K562 (cell line): Measurements from ENCODE around the gene POLR2H. TPM values are rescaled to one million over a fixed set of nuclear protein-coding genes. Genes with fewer than 3 reads are reported as not detected.

Source experiments
- CBX3 ChIP-seq, 2 experiments: IDR thresholded peaks; 1 replicate in 1 of 2; 2 replicates in 1 of 2; pipeline ENCODE4 v1.6.1; 2012; ENCODE audit warnings: inconsistent platforms in 2 of 2, low read length in 2 of 2, borderline replicate concordance in 1 of 2, control low read depth in 1 of 2
- HEY1 ChIP-seq: fragments of 250-450 bp; sonication (Bioruptor Pico); IDR thresholded peaks from 2 replicates; pipeline ENCODE4 v1.5.0; 2020; ENCODE audit warnings: mild to moderate bottlenecking, moderate library complexity, borderline replicate concordance
- HOXB6 ChIP-seq: fragments of 250-450 bp; sonication (Bioruptor Pico); IDR thresholded peaks from 2 replicates; pipeline ENCODE4 v1.5.1; 2022; ENCODE audit warnings: mild to moderate bottlenecking, borderline replicate concordance
- NCOR1 ChIP-seq: fragments of 450-650 bp; IDR thresholded peaks from 2 replicates; pipeline ENCODE4 v1.6.1; 2016; ENCODE audit warnings: mild to moderate bottlenecking, moderate library complexity
- PCBP1 ChIP-seq: fragments of 200-400 bp; formaldehyde crosslinking; IDR thresholded peaks from 2 replicates; pipeline ENCODE4 v1.6.1; 2018; ENCODE audit warnings: mild to moderate bottlenecking, low read depth, low read length; ENCODE audit not compliant: poor library complexity, severe bottlenecking
- PML ChIP-seq: IDR thresholded peaks from 2 replicates; pipeline ENCODE4 v1.6.1; 2012; ENCODE audit warnings: low read length, inconsistent platforms
- RBM17 ChIP-seq: fragments of 200-400 bp; formaldehyde crosslinking; IDR thresholded peaks from 2 replicates; pipeline ENCODE4 v1.6.1; 2017; ENCODE audit warnings: low read depth, mild to moderate bottlenecking, low read length, borderline replicate concordance
- ZBTB5 ChIP-seq: fragments of 450-650 bp; IDR thresholded peaks from 2 replicates; pipeline ENCODE4 v1.6.1; 2017; ENCODE audit warnings: antibody characterized with exemption
- polyA plus RNA-seq, 8 experiments: library from polyadenylated mRNA; depleted of rRNA in 4 of 8; stranded (reverse) in 5 of 8; unstranded in 3 of 8; fragments of >200 nt; fragmentation: Nextera tagmentation in 2 of 8; fragmentation: Illumina TruSeq in 1 of 8; extraction: Ambion mirVana in 2 of 8; extraction: Trizol in 1 of 8; gene quantifications; 2 replicates each; pipeline versions ENCODE4 v1.2.1 to v1.2.3, GENCODE V29; 2011 to 2014; ENCODE audit warnings: inconsistent platforms in 1 of 8, missing spikeins in 1 of 8
- total RNA-seq, 7 experiments: library from RNA; depleted of rRNA in 6 of 7; stranded (reverse); fragments of >200 nt in 6 of 7; fragmentation: Illumina TruSeq in 2 of 7; extraction: Trizol in 2 of 7; gene quantifications; 2 replicates each; pipeline versions ENCODE4 v1.2.1 to v1.2.3, GENCODE V29; 2011 to 2021; ENCODE audit warnings: low replicate concordance in 1 of 7
- TF ChIP-seq, protein P1 (sequence below): fragments of 450-650 bp; IDR thresholded peaks from 2 replicates; pipeline ENCODE4 v1.6.1; 2016; ENCODE audit warnings: mild to moderate bottlenecking, moderate library complexity
- TF ChIP-seq, protein P2 (sequence below): sonication (generic); formaldehyde crosslinking; IDR thresholded peaks from 2 replicates; pipeline ENCODE4 v1.8.0; 2022; ENCODE audit warnings: mild to moderate bottlenecking, missing genetic modification reagents
- TF ChIP-seq, protein P3 (sequence below): fragments of 450-650 bp; IDR thresholded peaks from 2 replicates; pipeline ENCODE4 v1.6.1; 2016; ENCODE audit warnings: low read depth, mild to moderate bottlenecking, moderate library complexity

The POLR2H gene
- total and polyA plus RNA-seq, 9 of the 15 experiments (the other 6 are each of a cell fraction or from before 2014, with no cell fraction given) = 128 to 512 (median 220) TPM

DNA sequence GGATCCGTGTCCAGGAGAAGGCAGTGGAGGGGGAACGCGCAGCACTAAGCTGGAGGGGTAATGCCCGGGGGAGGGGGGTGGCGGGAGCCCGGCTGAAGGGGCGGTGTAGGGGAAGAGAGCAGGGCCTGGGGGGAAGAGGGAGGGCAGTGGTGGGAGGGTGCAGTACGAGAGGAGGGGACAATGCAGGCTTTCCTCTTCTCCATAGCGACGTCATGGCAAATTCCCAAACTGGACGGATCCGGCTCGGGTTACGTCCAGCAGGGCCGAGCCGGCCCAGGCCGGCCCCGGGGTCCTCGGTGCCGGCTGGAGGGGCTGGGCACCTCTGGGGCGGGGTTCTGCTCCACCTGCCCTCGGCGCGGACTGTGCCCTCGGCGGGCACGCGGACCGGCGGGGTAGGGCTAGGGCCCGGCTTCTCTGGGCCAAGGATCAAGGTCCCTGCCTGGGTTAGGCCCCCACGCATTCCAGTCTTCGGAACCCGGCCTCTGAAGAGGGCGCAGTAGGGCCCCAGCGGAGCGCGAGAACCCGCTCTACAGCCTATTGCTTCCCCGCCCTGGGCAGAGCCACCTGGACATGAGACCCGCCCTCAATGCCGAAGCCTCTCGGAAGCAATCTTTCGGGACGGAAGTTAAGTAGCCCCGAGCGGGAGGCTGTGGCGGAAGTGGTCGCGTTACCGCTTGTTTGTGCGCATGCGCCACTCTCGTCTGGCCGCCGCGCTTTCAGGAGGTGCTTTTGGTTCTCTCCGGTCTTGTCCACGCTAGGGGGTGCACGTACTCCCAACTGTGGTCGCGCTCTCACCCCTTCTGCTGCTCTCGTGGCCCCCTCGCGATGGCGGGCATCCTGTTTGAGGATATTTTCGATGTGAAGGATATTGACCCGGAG, 1.4 kb downstream of the POLR2H start (continued):
- TF ChIP-seq, protein P1, sequence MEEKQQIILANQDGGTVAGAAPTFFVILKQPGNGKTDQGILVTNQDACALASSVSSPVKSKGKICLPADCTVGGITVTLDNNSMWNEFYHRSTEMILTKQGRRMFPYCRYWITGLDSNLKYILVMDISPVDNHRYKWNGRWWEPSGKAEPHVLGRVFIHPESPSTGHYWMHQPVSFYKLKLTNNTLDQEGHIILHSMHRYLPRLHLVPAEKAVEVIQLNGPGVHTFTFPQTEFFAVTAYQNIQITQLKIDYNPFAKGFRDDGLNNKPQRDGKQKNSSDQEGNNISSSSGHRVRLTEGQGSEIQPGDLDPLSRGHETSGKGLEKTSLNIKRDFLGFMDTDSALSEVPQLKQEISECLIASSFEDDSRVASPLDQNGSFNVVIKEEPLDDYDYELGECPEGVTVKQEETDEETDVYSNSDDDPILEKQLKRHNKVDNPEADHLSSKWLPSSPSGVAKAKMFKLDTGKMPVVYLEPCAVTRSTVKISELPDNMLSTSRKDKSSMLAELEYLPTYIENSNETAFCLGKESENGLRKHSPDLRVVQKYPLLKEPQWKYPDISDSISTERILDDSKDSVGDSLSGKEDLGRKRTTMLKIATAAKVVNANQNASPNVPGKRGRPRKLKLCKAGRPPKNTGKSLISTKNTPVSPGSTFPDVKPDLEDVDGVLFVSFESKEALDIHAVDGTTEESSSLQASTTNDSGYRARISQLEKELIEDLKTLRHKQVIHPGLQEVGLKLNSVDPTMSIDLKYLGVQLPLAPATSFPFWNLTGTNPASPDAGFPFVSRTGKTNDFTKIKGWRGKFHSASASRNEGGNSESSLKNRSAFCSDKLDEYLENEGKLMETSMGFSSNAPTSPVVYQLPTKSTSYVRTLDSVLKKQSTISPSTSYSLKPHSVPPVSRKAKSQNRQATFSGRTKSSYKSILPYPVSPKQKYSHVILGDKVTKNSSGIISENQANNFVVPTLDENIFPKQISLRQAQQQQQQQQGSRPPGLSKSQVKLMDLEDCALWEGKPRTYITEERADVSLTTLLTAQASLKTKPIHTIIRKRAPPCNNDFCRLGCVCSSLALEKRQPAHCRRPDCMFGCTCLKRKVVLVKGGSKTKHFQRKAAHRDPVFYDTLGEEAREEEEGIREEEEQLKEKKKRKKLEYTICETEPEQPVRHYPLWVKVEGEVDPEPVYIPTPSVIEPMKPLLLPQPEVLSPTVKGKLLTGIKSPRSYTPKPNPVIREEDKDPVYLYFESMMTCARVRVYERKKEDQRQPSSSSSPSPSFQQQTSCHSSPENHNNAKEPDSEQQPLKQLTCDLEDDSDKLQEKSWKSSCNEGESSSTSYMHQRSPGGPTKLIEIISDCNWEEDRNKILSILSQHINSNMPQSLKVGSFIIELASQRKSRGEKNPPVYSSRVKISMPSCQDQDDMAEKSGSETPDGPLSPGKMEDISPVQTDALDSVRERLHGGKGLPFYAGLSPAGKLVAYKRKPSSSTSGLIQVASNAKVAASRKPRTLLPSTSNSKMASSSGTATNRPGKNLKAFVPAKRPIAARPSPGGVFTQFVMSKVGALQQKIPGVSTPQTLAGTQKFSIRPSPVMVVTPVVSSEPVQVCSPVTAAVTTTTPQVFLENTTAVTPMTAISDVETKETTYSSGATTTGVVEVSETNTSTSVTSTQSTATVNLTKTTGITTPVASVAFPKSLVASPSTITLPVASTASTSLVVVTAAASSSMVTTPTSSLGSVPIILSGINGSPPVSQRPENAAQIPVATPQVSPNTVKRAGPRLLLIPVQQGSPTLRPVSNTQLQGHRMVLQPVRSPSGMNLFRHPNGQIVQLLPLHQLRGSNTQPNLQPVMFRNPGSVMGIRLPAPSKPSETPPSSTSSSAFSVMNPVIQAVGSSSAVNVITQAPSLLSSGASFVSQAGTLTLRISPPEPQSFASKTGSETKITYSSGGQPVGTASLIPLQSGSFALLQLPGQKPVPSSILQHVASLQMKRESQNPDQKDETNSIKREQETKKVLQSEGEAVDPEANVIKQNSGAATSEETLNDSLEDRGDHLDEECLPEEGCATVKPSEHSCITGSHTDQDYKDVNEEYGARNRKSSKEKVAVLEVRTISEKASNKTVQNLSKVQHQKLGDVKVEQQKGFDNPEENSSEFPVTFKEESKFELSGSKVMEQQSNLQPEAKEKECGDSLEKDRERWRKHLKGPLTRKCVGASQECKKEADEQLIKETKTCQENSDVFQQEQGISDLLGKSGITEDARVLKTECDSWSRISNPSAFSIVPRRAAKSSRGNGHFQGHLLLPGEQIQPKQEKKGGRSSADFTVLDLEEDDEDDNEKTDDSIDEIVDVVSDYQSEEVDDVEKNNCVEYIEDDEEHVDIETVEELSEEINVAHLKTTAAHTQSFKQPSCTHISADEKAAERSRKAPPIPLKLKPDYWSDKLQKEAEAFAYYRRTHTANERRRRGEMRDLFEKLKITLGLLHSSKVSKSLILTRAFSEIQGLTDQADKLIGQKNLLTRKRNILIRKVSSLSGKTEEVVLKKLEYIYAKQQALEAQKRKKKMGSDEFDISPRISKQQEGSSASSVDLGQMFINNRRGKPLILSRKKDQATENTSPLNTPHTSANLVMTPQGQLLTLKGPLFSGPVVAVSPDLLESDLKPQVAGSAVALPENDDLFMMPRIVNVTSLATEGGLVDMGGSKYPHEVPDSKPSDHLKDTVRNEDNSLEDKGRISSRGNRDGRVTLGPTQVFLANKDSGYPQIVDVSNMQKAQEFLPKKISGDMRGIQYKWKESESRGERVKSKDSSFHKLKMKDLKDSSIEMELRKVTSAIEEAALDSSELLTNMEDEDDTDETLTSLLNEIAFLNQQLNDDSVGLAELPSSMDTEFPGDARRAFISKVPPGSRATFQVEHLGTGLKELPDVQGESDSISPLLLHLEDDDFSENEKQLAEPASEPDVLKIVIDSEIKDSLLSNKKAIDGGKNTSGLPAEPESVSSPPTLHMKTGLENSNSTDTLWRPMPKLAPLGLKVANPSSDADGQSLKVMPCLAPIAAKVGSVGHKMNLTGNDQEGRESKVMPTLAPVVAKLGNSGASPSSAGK = peak; percentile 90
- TF ChIP-seq, protein P2, sequence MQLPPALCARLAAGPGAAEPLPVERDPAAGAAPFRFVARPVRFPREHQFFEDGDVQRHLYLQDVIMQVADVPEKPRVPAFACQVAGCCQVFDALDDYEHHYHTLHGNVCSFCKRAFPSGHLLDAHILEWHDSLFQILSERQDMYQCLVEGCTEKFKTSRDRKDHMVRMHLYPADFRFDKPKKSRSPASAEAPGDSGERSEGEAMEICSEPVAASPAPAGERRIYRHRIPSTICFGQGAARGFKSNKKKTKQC (CRISPR knock-in tag) = no peak; the same call in 1 of the 2 replicates
- TF ChIP-seq HEY1 (CRISPR knock-in tag) (no peak), RBM17 (no peak), HOXB6 (CRISPR knock-in tag) (no peak), NCOR1 (no peak), CBX3 (IDR thresholded peaks at IDR 0.05; ENCODE audit: borderline replicate concordance in 1 of 2, low read length in 2 of 2) (peak in 1 of 2 experiments; percentile 73; a peak in 2 of 3 replicates), PML (peak; percentile 82), PCBP1 (no peak), ZBTB5 (no peak)
- TF ChIP-seq, protein P3, sequence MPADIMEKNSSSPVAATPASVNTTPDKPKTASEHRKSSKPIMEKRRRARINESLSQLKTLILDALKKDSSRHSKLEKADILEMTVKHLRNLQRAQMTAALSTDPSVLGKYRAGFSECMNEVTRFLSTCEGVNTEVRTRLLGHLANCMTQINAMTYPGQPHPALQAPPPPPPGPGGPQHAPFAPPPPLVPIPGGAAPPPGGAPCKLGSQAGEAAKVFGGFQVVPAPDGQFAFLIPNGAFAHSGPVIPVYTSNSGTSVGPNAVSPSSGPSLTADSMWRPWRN = no peak
